Measurements from ENCODE around the gene ANXA4. TPM values are rescaled to one million over a fixed set of nuclear protein-coding genes. Genes with fewer than 3 reads are reported as not detected.

Gene ANXA4
- total and polyA plus RNA-seq, 2 of the 13 experiments (the other 11 are each of a cell fraction or from before 2014, with no cell fraction given), result 155 to 168 TPM

- FAIRE-seq (peak; percentile 64), DNase-seq (ENCODE audit: low spot score) (peak; percentile 48), ATAC-seq (peak; percentile 72)
- H3K9ac ChIP-seq (ENCODE audit: insufficient read depth, low read depth, low read length), result no peak overlapping the region
- no peaks in the 10 kb centered on the region for H3K27me3 ChIP-seq (ENCODE audit: control insufficient read depth in 1 of 2, insufficient read depth in 2 of 2, low read length in 2 of 2)
- peaks cover 84% of the 10 kb centered on the region for H3K79me2 ChIP-seq (ENCODE audit: insufficient read depth, low read length)
- no peaks in the 10 kb centered on the region for H3K9me3 ChIP-seq (ENCODE audit: low read length)
- H4K20me1 ChIP-seq (ENCODE audit: insufficient read depth, low read length), result peaks cover 8% of the 10 kb centered on the region; the same call in 1 of the 2 replicates
- in situ Hi-C loops (cut with HindIII; ENCODE audit: extremely low pct_ligation_motif_present, low pct_unique_long_range_greater_than_20kb), result no loop called here
- WGBS (ENCODE audit: low lambda C conversion rate), result 49% methylated on average over 2 of the region's 2 CpGs
- H3K36me3 ChIP-seq (replicated peaks in 1 of 2; ENCODE audit: control insufficient read depth in 1 of 2, insufficient read depth in 2 of 2, low read length in 2 of 2), result peaks cover 8 to 47% of the 10 kb centered on the region in 2 experiments
- peaks cover 62% of the 10 kb centered on the region for H3K4me1 ChIP-seq (ENCODE audit: insufficient read depth, low read length)
- intact Hi-C loops (cut with micrococcal nuclease; ENCODE audit: unreplicated experiment), result no loop called here
- no TSS peak for BruUV-seq (replicated peaks)
- H2AFZ ChIP-seq (ENCODE audit: low read length), result no peak overlapping the region
- peak overlapping the region; percentile 35 for H3K27ac ChIP-seq (ENCODE audit: extremely low read length, insufficient read depth, low read length)
- peak overlapping the region; percentile 44 for H3K4me2 ChIP-seq (ENCODE audit: low read depth, low read length)
- no peak overlapping the region; a peak in 1 of 6 replicates for H3K4me3 ChIP-seq (replicated peaks in 1 of 3; ENCODE audit: insufficient read depth in 1 of 3, low read depth in 2 of 3, low read length in 3 of 3)
- CTCF ChIA-PET (ENCODE audit: low intra/inter-chr PET ratio, low total read pairs), result no interaction called here
- POLR2A ChIA-PET, result interaction anchor here (0.7 to 15.3 kb wide), 5 partner anchors 11 to 73 kb away, joined by 3 to 142 read pairs (median 3); partner anchors contain the start of genes ANXA4 and GMCL1
- no peak for TF ChIP-seq ZFP36 (IDR thresholded peaks at IDR 0.05; ENCODE audit: borderline replicate concordance, low read depth, low read length, partially characterized antibody)
- 0 out of 2 replicates have a peak, but pooled peaks have one; percentile 18 for TF ChIP-seq ARID5B (CRISPR knock-in tag; IDR thresholded peaks at IDR 0.05)
- no peak for TF ChIP-seq ZSCAN25 (CRISPR knock-in tag; IDR thresholded peaks at IDR 0.05)
- TF ChIP-seq ZNF792 (CRISPR knock-in tag; IDR thresholded peaks at IDR 0.05), result 0 out of 2 replicates have a peak, but pooled peaks have one; percentile 17
- no peak for TF ChIP-seq ZNF432 (CRISPR knock-in tag; IDR thresholded peaks at IDR 0.05; ENCODE audit: borderline replicate concordance)
- peak; percentile 40; the same call in 1 of the 2 replicates for TF ChIP-seq HOMEZ (CRISPR knock-in tag; IDR thresholded peaks at IDR 0.05; ENCODE audit: low read depth)
- TF ChIP-seq KLF12 (CRISPR knock-in tag; IDR thresholded peaks at IDR 0.05; ENCODE audit: borderline replicate concordance), result no peak
- TF ChIP-seq IKZF5 (CRISPR knock-in tag; IDR thresholded peaks at IDR 0.05), result no peak
- no peak for TF ChIP-seq GMEB1 (CRISPR knock-in tag; IDR thresholded peaks at IDR 0.05; ENCODE audit: borderline replicate concordance)
- TF ChIP-seq DRAP1 (CRISPR knock-in tag; IDR thresholded peaks at IDR 0.05), result 0 out of 2 replicates have a peak, but pooled peaks have one; percentile 30
- no peak for TF ChIP-seq ZNF879 (CRISPR knock-in tag; IDR thresholded peaks at IDR 0.05)
- TF ChIP-seq ZNF234 (CRISPR knock-in tag; conservative IDR thresholded peaks at IDR 0.05), result no peak
- no peak for TF ChIP-seq TFE3 (CRISPR knock-in tag; IDR thresholded peaks at IDR 0.05)
Measured at GRCh38 chr2:69755862-69756467, 14.0 kb downstream of the ANXA4 start.

Data from HepG2 (cell line).